KBM-7 (cell line): ENCODE data around the gene TAF9B.
"Not testable (repeated sequence)": the region's sequence is repeated elsewhere in the genome, so short reads cannot be mapped to it uniquely, and the experiment has no call there.

Experiments
- DNase-seq: peaks from one replicate; pipeline ENCODE4 v3.0.0-alpha.2; 2015
- in situ Hi-C: fragments of 300-500 bp; cut with MboI; formaldehyde crosslinking; loops from 2 replicates; pipeline ENCODE4 v1.14.3; 2020; ENCODE audit warnings: low sequenced_read_pairs, low pct_unique_long_range_greater_than_20kb, mixed read lengths

Gene TAF9B, protein sequence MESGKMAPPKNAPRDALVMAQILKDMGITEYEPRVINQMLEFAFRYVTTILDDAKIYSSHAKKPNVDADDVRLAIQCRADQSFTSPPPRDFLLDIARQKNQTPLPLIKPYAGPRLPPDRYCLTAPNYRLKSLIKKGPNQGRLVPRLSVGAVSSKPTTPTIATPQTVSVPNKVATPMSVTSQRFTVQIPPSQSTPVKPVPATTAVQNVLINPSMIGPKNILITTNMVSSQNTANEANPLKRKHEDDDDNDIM

GRCh38 chrX:78139160-78140123, at the start of gene TAF9B:
Gene TAF9B, minus strand, starts transcription at chrX:78139650. Its CDS starts 39 bp downstream, at chrX:78139611.
- peak; percentile 94 for DNase-seq
- in situ Hi-C loops = no loop called here

DNA sequence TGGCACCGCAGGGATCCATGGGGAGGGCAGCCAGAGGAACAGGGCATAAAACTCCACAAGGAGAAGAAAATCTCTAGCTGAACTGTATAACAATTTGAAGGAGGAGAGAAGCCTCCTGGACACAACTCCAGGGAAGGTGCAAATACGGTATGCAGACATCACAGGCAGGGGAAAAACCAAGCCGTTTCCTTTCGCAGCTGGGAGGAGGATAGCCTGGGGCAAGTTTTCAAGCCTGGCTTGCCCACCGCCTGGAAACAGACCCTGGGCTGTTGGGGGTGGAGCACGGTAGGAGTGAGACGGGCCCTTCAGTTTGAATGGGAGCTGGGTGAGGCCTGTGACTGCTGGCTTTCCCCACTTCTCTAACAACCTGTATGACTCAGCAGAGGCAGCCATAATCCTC, 43.4 kb upstream of the TAF9B start:
- DNase-seq = no peak
- in situ Hi-C loops = no loop called here

DNA sequence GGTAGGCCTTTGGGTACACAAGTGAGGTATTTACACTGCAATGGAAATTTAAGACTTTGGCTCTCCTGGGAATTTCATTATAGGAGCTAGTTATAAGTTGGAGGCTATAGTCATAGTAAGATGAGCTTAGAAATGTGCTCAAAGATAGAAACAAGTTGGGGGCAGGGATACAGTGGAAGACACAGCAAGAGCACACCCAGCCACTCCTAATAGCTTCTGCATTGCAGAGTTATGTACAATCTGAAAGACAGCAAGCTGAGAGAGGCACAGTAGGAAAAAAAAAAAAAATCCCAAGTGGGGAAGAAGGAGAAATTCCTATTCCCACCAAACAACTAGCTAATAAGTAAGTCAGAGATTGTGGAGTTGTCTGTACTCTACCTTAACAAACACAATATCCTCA, 41.9 kb upstream of the TAF9B start:
- in situ Hi-C loops = no loop called here
- no peak for DNase-seq

- in situ Hi-C loops = no loop called here
- DNase-seq = no peak
Observed at GRCh38 chrX:78168065-78168464, 28.6 kb upstream of the TAF9B start.

- DNase-seq = no peak
- in situ Hi-C loops = no loop called here
Observed at GRCh38 chrX:78165425-78165824, 26.0 kb upstream of the TAF9B start.

GRCh38 chrX:78163175-78163574, 23.7 kb upstream of the TAF9B start:
- in situ Hi-C loops = not testable (repeated sequence)
- DNase-seq = peak; percentile 20

GRCh38 chrX:78160711-78161110, 21.3 kb upstream of the TAF9B start:
- in situ Hi-C loops, DNase-seq: not testable (repeated sequence)

DNA sequence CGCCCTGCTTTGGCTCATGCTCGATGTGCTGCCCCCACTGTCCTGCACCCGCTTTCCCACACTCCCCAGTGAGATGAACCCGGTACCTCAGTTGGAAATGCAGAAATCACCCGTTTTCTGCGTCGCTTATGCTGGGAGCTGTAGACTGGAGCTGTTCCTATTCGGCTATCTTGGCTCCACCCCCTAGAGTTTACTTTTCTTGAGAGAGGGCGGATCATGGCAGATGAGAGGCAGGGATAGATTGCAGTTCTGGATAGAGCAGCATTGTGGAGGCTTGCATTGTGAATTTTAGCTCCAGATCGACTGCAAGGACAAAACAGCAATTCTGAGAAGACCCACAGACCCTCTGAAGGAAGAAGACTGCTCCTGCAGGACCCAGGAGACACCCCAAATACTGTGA, 18.4 kb upstream of the TAF9B start:
- DNase-seq, in situ Hi-C loops: not testable (repeated sequence)

DNA sequence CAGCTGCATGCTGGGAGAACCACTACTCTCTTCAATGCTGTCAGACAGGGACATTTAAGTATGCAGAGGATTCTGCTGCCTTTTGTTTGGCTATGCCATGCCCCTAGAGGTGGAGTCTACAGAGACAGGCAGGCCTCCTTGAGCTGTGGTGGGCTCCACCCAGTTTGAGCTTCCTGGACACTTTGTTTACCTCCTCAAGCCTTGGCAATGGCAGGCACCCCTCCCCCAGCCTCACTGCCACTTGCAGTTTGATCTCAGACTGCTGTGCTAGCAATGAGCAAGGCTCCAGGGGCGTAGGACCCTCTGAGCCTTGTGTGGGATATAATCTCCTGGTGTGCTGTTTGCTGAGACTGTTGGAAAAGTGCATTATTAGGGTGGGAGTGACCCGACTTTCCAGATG, 17.9 kb upstream of the TAF9B start:
- DNase-seq, in situ Hi-C loops: not testable (repeated sequence)

DNA sequence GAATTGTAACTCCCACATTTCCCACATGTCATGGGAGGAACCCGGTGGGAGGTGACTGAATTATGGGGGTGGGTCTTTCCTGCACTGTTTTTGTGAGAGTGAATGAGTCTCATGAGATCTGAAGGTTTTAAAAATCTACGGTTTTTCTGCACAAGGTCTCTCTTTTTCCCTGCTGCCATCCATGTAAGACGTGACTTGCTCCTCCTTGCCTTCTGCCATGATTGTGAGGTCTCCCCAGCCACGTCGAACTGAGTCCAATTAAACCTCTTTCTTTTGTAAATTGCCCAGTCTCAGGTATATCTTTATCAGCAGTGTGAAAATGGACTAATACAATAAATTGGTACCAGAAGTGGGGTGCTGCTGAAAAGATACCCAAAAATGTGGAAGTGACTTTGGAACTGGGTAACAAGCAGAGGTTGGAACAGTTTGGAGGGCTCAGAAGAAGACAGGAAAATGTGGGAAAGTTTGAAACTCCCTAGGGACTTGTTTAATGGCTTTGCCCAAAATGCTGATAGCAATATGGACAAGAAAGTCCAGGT, 7.6 kb upstream of the TAF9B start:
- in situ Hi-C loops, DNase-seq: not testable (repeated sequence)

- no peak for DNase-seq
- in situ Hi-C loops = no loop called here
Observed at GRCh38 chrX:78140206-78140605, 756 bp upstream of the TAF9B start.

GRCh38 chrX:78133238-78133960, 6.1 kb downstream of the TAF9B start:
- DNase-seq = no peak
- in situ Hi-C loops = no loop called here

GRCh38 chrX:78131117-78131516, 8.3 kb downstream of the TAF9B start:
- in situ Hi-C loops = no loop called here
- no peak for DNase-seq

GRCh38 chrX:78130396-78130795, 9.1 kb downstream of the TAF9B start:
- in situ Hi-C loops = no loop called here
- DNase-seq = no peak

DNA sequence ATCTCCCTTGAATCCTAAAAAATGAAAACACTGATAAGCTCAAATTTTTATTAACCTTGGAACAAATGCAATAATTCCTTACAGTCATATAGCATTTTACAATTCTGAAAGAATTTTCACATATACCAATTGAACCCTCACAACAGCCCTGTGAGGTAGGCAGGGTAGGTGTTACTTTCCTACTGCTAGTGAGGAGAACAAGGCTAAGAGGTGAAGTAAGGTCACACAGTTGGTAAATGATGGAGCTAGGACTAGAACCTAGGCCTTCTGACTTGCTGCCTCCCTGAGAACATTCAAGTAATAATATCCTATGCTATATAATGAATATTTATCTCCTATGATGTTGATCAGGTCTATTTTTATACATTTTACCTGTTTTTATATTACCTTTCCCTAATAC, 9.7 kb downstream of the TAF9B start:
- in situ Hi-C loops = no loop called here
- no peak for DNase-seq

- in situ Hi-C loops, DNase-seq: not testable (repeated sequence)
Observed at GRCh38 chrX:78125781-78126180, 13.7 kb downstream of the TAF9B start.

GRCh38 chrX:78125148-78125547, 14.3 kb downstream of the TAF9B start:
- no peak for DNase-seq
- in situ Hi-C loops = no loop called here

DNA sequence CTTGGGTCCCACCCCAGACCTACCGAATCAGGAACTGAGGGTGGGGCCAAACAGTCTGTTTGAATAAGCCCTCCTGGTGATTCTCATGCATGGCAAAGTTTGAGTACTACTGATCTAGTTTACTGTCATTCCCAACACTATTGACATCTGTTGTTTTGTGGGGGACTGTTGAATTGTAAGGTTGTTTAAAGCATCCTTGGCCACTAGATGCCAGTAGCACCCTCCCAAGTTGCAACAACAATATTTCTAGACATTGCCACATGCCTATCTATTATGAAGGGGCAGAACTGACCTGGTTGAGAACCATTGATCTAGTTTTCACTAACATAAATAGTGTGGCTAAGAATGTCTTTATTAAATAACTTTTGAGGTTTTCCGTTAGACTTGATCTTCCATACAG, 15.1 kb downstream of the TAF9B start:
- DNase-seq = peak; percentile 56
- in situ Hi-C loops = no loop called here

DNA sequence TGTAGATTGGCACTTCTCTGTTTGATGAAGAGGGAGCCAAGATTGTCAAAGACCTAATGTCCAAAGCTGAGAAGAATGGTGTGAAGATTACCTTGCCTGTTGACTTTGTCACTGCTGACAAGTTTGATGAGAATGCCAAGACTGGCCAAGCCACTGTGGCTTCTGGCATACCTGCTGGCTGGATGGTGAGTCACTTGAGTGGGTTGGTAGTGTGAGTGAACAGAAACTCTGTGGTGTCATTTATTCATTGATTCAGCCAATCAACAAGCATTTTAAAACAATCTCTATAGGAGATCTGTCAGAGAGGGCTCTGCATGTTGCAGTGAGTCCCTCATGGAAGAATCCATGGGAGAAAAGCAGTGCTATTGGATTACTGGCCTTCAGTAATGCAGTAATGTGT, 16.3 kb downstream of the TAF9B start:
- in situ Hi-C loops = no loop called here

More for the DNA sequence above, 16.3 kb downstream of the TAF9B start:
- no peak for DNase-seq
